ENCODE results near the gene PTPRD.
"Not testable (repeated sequence)": the region's sequence is repeated elsewhere in the genome, so short reads cannot be mapped to it uniquely, and the experiment has no call there.

The PTPRD gene

DNA sequence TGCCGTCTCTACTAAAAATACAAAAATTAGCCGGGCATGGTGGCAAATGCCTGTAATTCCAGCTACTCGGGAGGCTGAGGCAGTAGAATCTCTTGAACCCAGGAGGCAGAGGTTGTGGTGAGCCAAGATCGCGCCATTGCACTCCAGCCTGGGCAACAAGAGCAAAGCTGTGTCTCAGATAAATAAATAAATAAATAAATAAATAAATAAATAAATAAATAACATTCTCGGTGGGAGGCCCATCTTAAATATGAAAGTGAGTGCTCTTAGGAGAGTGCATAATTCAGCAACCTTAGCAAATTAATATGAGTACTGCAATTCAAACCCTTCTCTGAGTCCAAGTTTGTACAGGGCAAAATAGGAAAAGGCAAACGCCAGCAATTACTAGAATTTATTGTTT lies 1302.1 kb downstream of the PTPRD start:
- H3K9ac ChIP-seq (ENCODE audit: low read length in 2 of 2); H3K27ac ChIP-seq (ENCODE audit: low read length); H3K27me3 ChIP-seq (ENCODE audit: control insufficient read depth in 1 of 2, insufficient read depth in 2 of 2, low read length in 2 of 2); H3K4me1 ChIP-seq (ENCODE audit: control insufficient read depth, insufficient read depth, low read length); H3K36me3 ChIP-seq (ENCODE audit: control insufficient read depth in 2 of 2, insufficient read depth in 2 of 2, low read length in 2 of 2); H3K4me3 ChIP-seq (ENCODE audit: low read length in 2 of 2); H3K9me3 ChIP-seq (ENCODE audit: control insufficient read depth in 2 of 2, low read length in 2 of 2): not testable (repeated sequence)

DNA sequence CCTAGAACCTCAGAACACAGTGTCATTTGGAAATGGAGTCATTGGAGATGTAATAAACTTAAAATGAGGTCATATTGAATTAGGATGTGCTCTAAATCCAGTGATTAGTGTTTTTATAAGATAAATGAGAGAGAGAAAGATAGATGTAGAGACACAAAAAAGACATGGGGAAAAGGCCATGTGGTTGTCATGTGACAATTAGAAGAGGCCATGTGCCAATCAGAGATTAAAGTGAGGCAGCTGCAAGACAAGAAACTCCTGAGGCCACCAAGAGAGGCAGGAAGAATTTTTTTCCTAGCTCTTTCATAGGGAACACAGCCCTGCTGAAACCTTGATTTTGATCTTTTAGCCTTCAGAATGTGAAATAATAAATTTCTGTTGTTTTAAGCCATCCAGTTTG lies 1307.2 kb downstream of the PTPRD start:
- no peak overlapping the region for H3K9ac ChIP-seq (ENCODE audit: low read length in 2 of 2)
- H3K27me3 ChIP-seq (ENCODE audit: control insufficient read depth in 1 of 2, insufficient read depth in 2 of 2, low read length in 2 of 2): no peaks in the 10 kb centered on the region
- H3K36me3 ChIP-seq (ENCODE audit: control insufficient read depth in 2 of 2, insufficient read depth in 2 of 2, low read length in 2 of 2): no peaks in the 10 kb centered on the region
- H3K4me1 ChIP-seq (ENCODE audit: control insufficient read depth, insufficient read depth, low read length): no peaks in the 10 kb centered on the region
- no peak overlapping the region for H3K27ac ChIP-seq (ENCODE audit: low read length)
- H3K4me3 ChIP-seq (ENCODE audit: low read length in 2 of 2): no peak overlapping the region
- H3K9me3 ChIP-seq (ENCODE audit: control insufficient read depth in 2 of 2, low read length in 2 of 2): no peaks in the 10 kb centered on the region

GRCh38 chr9:9299134-9299533 lies 1313.7 kb downstream of the PTPRD start:
- Histone ChIP-seq H3K4me3 (ENCODE audit: low read length in 2 of 2) (no peak overlapping the region), H3K4me1 (ENCODE audit: control insufficient read depth, insufficient read depth, low read length) (no peaks in the 10 kb centered on the region), H3K27ac (ENCODE audit: low read length) (no peak overlapping the region)

GRCh38 chr9:9286001-9286400 lies 1326.8 kb downstream of the PTPRD start:
- Histone ChIP-seq H3K36me3 (ENCODE audit: control insufficient read depth in 2 of 2, insufficient read depth in 2 of 2, low read length in 2 of 2) (no peaks in the 10 kb centered on the region), H3K4me1 (ENCODE audit: control insufficient read depth, insufficient read depth, low read length) (no peaks in the 10 kb centered on the region), H3K27me3 (ENCODE audit: control insufficient read depth in 1 of 2, insufficient read depth in 2 of 2, low read length in 2 of 2) (no peaks in the 10 kb centered on the region), H3K4me3 (ENCODE audit: low read length in 2 of 2) (no peak overlapping the region), H3K27ac (ENCODE audit: low read length) (no peak overlapping the region), H3K9me3 (ENCODE audit: control insufficient read depth in 2 of 2, low read length in 2 of 2) (no peaks in the 10 kb centered on the region), H3K9ac (ENCODE audit: low read length in 2 of 2) (no peak overlapping the region)

More at GRCh38 chr9:9299134-9299533, 1313.7 kb downstream of the PTPRD start:
- no peak overlapping the region for H3K9ac ChIP-seq (ENCODE audit: low read length in 2 of 2)
- no peaks in the 10 kb centered on the region for H3K9me3 ChIP-seq (ENCODE audit: control insufficient read depth in 2 of 2, low read length in 2 of 2)
- no peaks in the 10 kb centered on the region for H3K27me3 ChIP-seq (ENCODE audit: control insufficient read depth in 1 of 2, insufficient read depth in 2 of 2, low read length in 2 of 2)
- H3K36me3 ChIP-seq (ENCODE audit: control insufficient read depth in 2 of 2, insufficient read depth in 2 of 2, low read length in 2 of 2): no peaks in the 10 kb centered on the region

DNA sequence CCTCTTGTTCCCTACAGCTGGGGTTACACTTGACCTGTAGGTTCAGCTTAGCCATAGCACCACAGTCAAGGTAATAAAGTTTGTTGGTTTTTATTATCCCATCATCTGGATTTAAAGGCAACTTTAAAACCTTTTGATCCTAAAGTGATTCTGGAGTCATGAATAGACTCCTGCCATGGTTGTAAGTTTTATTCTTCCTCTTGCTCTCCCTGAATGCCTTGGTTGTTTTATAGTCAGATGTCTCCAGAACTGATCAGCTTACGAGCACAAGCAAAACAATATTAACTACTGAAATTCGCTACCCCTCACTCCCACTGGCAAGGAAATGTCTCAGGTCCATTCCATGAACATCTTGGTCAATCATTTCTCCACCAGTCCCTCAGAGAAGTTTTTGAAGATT lies 1328.6 kb downstream of the PTPRD start:
- Histone ChIP-seq H3K27ac (ENCODE audit: low read length) (no peak overlapping the region), H3K4me3 (ENCODE audit: low read length in 2 of 2) (no peak overlapping the region)

GRCh38 chr9:9283159-9283986 lies 1329.4 kb downstream of the PTPRD start:
- Histone ChIP-seq H3K9ac (ENCODE audit: low read length in 2 of 2) (no peak overlapping the region), H3K27ac (ENCODE audit: low read length) (no peak overlapping the region), H3K9me3 (ENCODE audit: control insufficient read depth in 2 of 2, low read length in 2 of 2) (no peaks in the 10 kb centered on the region), H3K4me1 (ENCODE audit: control insufficient read depth, insufficient read depth, low read length) (no peaks in the 10 kb centered on the region), H3K27me3 (ENCODE audit: control insufficient read depth in 1 of 2, insufficient read depth in 2 of 2, low read length in 2 of 2) (no peaks in the 10 kb centered on the region), H3K4me3 (ENCODE audit: low read length in 2 of 2) (no peak overlapping the region), H3K36me3 (ENCODE audit: control insufficient read depth in 2 of 2, insufficient read depth in 2 of 2, low read length in 2 of 2) (no peaks in the 10 kb centered on the region)

More for the DNA sequence above, 1328.6 kb downstream of the PTPRD start:
- Histone ChIP-seq H3K9me3 (ENCODE audit: control insufficient read depth in 2 of 2, low read length in 2 of 2) (no peaks in the 10 kb centered on the region), H3K9ac (ENCODE audit: low read length in 2 of 2) (no peak overlapping the region), H3K36me3 (ENCODE audit: control insufficient read depth in 2 of 2, insufficient read depth in 2 of 2, low read length in 2 of 2) (no peaks in the 10 kb centered on the region), H3K4me1 (ENCODE audit: control insufficient read depth, insufficient read depth, low read length) (no peaks in the 10 kb centered on the region), H3K27me3 (ENCODE audit: control insufficient read depth in 1 of 2, insufficient read depth in 2 of 2, low read length in 2 of 2) (no peaks in the 10 kb centered on the region)

- no peaks in the 10 kb centered on the region for H3K4me1 ChIP-seq (ENCODE audit: control insufficient read depth, insufficient read depth, low read length)
- H3K4me3 ChIP-seq (ENCODE audit: low read length in 2 of 2): no peak overlapping the region
- no peaks in the 10 kb centered on the region for H3K36me3 ChIP-seq (ENCODE audit: control insufficient read depth in 2 of 2, insufficient read depth in 2 of 2, low read length in 2 of 2)
- no peaks in the 10 kb centered on the region for H3K9me3 ChIP-seq (ENCODE audit: control insufficient read depth in 2 of 2, low read length in 2 of 2)
- no peak overlapping the region for H3K9ac ChIP-seq (ENCODE audit: low read length in 2 of 2)
- no peak overlapping the region for H3K27ac ChIP-seq (ENCODE audit: low read length)
- no peaks in the 10 kb centered on the region for H3K27me3 ChIP-seq (ENCODE audit: control insufficient read depth in 1 of 2, insufficient read depth in 2 of 2, low read length in 2 of 2)
Observed at GRCh38 chr9:9275601-9276000, 1337.2 kb downstream of the PTPRD start.

DNA sequence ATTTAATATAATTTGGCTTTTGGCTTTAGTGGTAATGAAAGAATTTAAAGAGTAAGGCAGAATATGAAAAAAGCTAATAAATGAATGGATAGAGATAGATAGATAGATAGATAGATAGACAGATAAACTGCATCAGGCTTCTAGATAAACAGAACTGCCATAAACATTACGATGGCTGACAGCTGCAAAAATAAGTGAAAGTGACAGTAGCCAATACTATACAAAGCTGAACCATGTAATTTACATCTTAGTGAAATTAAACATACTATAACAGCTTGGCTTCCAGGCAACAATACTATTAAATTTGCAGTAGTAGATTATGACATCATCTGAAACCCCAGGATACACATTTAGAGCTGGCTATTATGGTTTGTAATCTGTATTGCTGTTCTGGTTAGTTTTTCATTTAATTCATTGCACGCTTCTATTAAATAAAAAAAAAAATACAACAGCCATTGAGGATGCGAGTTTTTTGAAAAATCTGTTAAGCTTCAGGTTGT lies 1354.8 kb downstream of the PTPRD start:
- H3K36me3 ChIP-seq (ENCODE audit: control insufficient read depth in 2 of 2, insufficient read depth in 2 of 2, low read length in 2 of 2): no peaks in the 10 kb centered on the region
- H3K27me3 ChIP-seq (ENCODE audit: control insufficient read depth in 1 of 2, insufficient read depth in 2 of 2, low read length in 2 of 2): no peaks in the 10 kb centered on the region
- no peak overlapping the region for H3K9ac ChIP-seq (ENCODE audit: low read length in 2 of 2)
- no peaks in the 10 kb centered on the region for H3K4me1 ChIP-seq (ENCODE audit: control insufficient read depth, insufficient read depth, low read length)
- H3K27ac ChIP-seq (ENCODE audit: low read length): no peak overlapping the region
- H3K9me3 ChIP-seq (ENCODE audit: control insufficient read depth in 2 of 2, low read length in 2 of 2): no peaks in the 10 kb centered on the region
- no peak overlapping the region for H3K4me3 ChIP-seq (ENCODE audit: low read length in 2 of 2)

GRCh38 chr9:9246726-9247125 lies 1366.1 kb downstream of the PTPRD start:
- H3K4me1 ChIP-seq (ENCODE audit: control insufficient read depth, insufficient read depth, low read length): no peaks in the 10 kb centered on the region
- no peaks in the 10 kb centered on the region for H3K9me3 ChIP-seq (ENCODE audit: control insufficient read depth in 2 of 2, low read length in 2 of 2)
- no peaks in the 10 kb centered on the region for H3K27me3 ChIP-seq (ENCODE audit: control insufficient read depth in 1 of 2, insufficient read depth in 2 of 2, low read length in 2 of 2)
- H3K27ac ChIP-seq (ENCODE audit: low read length): no peak overlapping the region
- H3K36me3 ChIP-seq (ENCODE audit: control insufficient read depth in 2 of 2, insufficient read depth in 2 of 2, low read length in 2 of 2): no peaks in the 10 kb centered on the region
- no peak overlapping the region for H3K4me3 ChIP-seq (ENCODE audit: low read length in 2 of 2)
- H3K9ac ChIP-seq (ENCODE audit: low read length in 2 of 2): no peak overlapping the region

GRCh38 chr9:9231946-9232345 lies 1380.9 kb downstream of the PTPRD start:
- Histone ChIP-seq H3K9me3 (ENCODE audit: control insufficient read depth in 2 of 2, low read length in 2 of 2) (no peaks in the 10 kb centered on the region), H3K4me1 (ENCODE audit: control insufficient read depth, insufficient read depth, low read length) (no peaks in the 10 kb centered on the region), H3K36me3 (ENCODE audit: control insufficient read depth in 2 of 2, insufficient read depth in 2 of 2, low read length in 2 of 2) (no peaks in the 10 kb centered on the region), H3K4me3 (ENCODE audit: low read length in 2 of 2) (no peak overlapping the region), H3K27ac (ENCODE audit: low read length) (no peak overlapping the region), H3K9ac (ENCODE audit: low read length in 2 of 2) (no peak overlapping the region), H3K27me3 (ENCODE audit: control insufficient read depth in 1 of 2, insufficient read depth in 2 of 2, low read length in 2 of 2) (no peaks in the 10 kb centered on the region)

GRCh38 chr9:9229269-9229668 lies 1383.5 kb downstream of the PTPRD start:
- no peak overlapping the region for H3K9ac ChIP-seq (ENCODE audit: low read length in 2 of 2)
- no peaks in the 10 kb centered on the region for H3K4me1 ChIP-seq (ENCODE audit: control insufficient read depth, insufficient read depth, low read length)
- no peaks in the 10 kb centered on the region for H3K36me3 ChIP-seq (ENCODE audit: control insufficient read depth in 2 of 2, insufficient read depth in 2 of 2, low read length in 2 of 2)
- H3K4me3 ChIP-seq (ENCODE audit: low read length in 2 of 2): no peak overlapping the region
- H3K27ac ChIP-seq (ENCODE audit: low read length): no peak overlapping the region
- no peaks in the 10 kb centered on the region for H3K27me3 ChIP-seq (ENCODE audit: control insufficient read depth in 1 of 2, insufficient read depth in 2 of 2, low read length in 2 of 2)
- no peaks in the 10 kb centered on the region for H3K9me3 ChIP-seq (ENCODE audit: control insufficient read depth in 2 of 2, low read length in 2 of 2)
